HG02885 (cell line): ENCODE results near the gene RNASE12.

ENCODE experiments used
- ATAC-seq: cut with Tn5 transposase; IDR thresholded peaks from one replicate; pipeline ENCODE4 v1.9.1; 2021; ENCODE audit warnings: mild to moderate bottlenecking; ENCODE audit not compliant: unreplicated experiment, poor library complexity

RNASE12 gene

DNA sequence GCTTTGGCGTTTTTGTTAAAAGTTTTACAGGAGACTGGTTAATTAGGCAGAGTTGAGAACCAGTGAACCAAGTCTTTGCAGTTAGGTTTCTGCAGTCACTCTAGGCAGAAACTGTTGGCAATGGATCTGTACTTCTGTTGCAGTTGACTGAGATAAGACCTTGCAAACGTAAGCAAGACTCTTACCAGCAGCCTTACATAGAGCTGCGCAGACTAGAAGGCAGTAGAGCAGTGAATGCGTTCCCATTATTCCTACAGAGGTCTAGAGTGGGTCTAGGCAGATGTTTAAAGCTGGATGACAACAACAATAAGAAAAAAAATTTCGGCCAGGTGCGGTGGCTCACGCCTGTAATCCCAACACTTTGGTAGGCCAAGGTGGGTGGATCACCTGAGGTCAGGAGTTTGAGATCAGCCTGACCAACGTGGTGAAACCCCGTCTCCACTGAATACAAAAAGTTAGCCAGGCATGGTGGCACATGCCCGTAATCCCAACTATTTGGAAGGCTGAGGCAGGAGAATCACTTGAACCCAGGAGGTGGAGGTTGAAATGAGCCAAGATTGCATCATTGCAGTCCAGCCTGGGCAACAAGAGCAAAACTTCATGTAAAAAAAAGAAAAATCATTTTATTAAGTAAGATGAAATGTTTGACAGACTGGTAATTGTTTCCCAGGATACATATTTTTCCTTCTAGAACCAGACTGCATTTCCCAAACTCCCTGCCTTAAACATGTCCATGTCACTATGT is 42.6 kb downstream of the RNASE12 start:
- ATAC-seq: no peak

DNA sequence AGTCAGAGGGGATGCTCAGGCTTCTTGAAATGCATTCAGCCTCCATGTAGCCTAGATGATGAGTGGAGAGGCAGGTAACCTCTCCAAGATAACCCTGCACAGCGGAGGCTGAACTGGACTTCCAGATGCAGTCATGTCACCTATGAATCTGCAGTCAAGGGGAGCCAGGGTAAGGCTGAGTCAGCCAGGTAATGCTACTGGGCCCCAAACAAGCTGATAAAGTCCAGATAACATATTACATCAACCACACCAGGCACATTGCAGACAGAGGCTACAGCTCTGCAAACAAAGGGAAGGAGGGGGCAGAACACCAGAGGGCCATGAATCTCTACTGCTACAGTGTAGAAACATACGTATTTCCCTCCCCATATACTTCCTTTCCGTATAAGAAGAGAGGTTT is 44.3 kb downstream of the RNASE12 start:
- ATAC-seq: no peak
